ENCODE measurements around the gene S100A1. TPM values are rescaled to one million over a fixed set of nuclear protein-coding genes. Genes with fewer than 3 reads are reported as not detected.

The S100A1 gene
- total RNA-seq, 1 experiment from 2014 or later = not detected

DNA sequence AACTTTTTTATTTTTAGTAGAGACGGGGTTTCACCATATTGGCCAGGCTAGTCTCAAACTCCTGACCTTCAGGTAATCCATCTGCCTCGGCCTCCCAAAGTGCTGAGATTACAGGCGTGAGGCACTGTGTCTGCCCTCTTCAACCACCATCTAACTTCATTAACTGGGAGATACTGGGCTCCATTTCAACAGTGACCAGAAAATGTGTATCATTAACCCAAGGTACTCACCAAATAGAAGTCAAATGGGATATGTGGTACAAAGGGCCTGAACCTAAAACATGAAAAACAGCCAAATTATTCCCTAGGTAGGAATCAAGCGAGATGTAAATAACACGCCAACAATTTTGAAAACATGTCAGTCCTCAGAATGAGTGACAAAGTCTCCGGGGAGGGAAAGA, 41.4 kb downstream of the S100A1 start:
- Histone ChIP-seq H3K14ac (ENCODE audit: insufficient read depth, low read length) (no peak overlapping the region), H2BK5ac (ENCODE audit: insufficient read length, low read length) (no peak overlapping the region), H4K20me1 (ENCODE audit: control insufficient read depth, insufficient read depth, insufficient read length) (no peaks in the 10 kb centered on the region), H2AFZ (ENCODE audit: low read length) (no peak overlapping the region), H3K79me1 (ENCODE audit: insufficient read depth, low read depth, low read length, poor library complexity, severe bottlenecking) (peaks cover 17% of the 10 kb centered on the region), H2BK12ac (ENCODE audit: insufficient read length, low read depth, low read length) (no peak overlapping the region), H3K23ac (ENCODE audit: insufficient read length, low read depth, low read length) (no peak overlapping the region), H3K4me2 (ENCODE audit: insufficient read depth, insufficient read length, low read length) (peak overlapping the region; percentile 83), H3K9ac (ENCODE audit: extremely low read depth, insufficient read length, low read length) (peak overlapping the region; percentile 97), H3K4ac (ENCODE audit: low read depth, low read length) (no peak overlapping the region), H3T11ph (ENCODE audit: low read length) (no peak overlapping the region), H2BK120ac (ENCODE audit: low read depth, low read length, poor library complexity, severe bottlenecking) (no peak overlapping the region), H4K5ac (ENCODE audit: insufficient read length, low read depth, low read length) (no peak overlapping the region), H3K9me3 (ENCODE audit: control insufficient read depth, low read depth, low read length) (no peaks in the 10 kb centered on the region), H2AK5ac (ENCODE audit: insufficient read length, low read length) (no peak overlapping the region), H3K56ac (ENCODE audit: insufficient read length, low read depth, low read length) (no peak overlapping the region), H3K23me2 (ENCODE audit: insufficient read length, low read depth, low read length, poor library complexity, severe bottlenecking) (peaks cover 11% of the 10 kb centered on the region), H4K91ac (ENCODE audit: insufficient read length, low read depth, low read length) (no peak overlapping the region), H3K27me3 (ENCODE audit: insufficient read depth, low read length) (no peaks in the 10 kb centered on the region), H3K27ac (ENCODE audit: insufficient read length, low read depth, low read length) (no peak overlapping the region), H4K8ac (replicated peaks; ENCODE audit: insufficient read length, low read depth, low read length) (no peak overlapping the region), H2BK15ac (ENCODE audit: low read depth, low read length) (no peak overlapping the region), H3K79me2 (ENCODE audit: insufficient read depth, low read length) (peaks cover 15% of the 10 kb centered on the region), H3K4me1 (ENCODE audit: insufficient read depth, low read length) (no peaks in the 10 kb centered on the region), H3K18ac (ENCODE audit: insufficient read length, low read depth, low read length) (no peak overlapping the region), H2BK20ac (ENCODE audit: low read depth, low read length, poor library complexity, severe bottlenecking) (no peak overlapping the region)
- peaks cover 0 to 58% (median 55%) of the 10 kb centered on the region in 3 experiments; a peak in 4 of 7 replicates for H3K36me3 Mint-ChIP-seq (ENCODE audit: insufficient read depth in 1 of 3, low read depth in 3 of 3)
- TF ChIP-seq CTCF (conservative IDR thresholded peaks at IDR 0.05) = no peak
- WGBS (ENCODE audit: extremely low coverage, insufficient read length, low lambda C conversion rate) = no CpG with 5 or more reads among the region's 6 CpGs
- H3K4me3 Mint-ChIP-seq = no peak overlapping the region
- H3K9me3 Mint-ChIP-seq = no peaks in the 10 kb centered on the region
- H3K4me1 Mint-ChIP-seq = peaks cover 9 to 12% of the 10 kb centered on the region in 2 experiments; a peak in 3 of 4 replicates
- peak overlapping the region in 1 of 3 experiments; percentile 59; a peak in 3 of 7 replicates for H3K27ac Mint-ChIP-seq
- no peak for DNase-seq
- H3K27me3 Mint-ChIP-seq (ENCODE audit: low read depth) = no peaks in the 10 kb centered on the region; the same call in 1 of the 2 replicates

All from H9 (cell line).